OCI-LY3 (cell line): Measurements from ENCODE around the gene KIAA1671.

Experiments
- CTCF ChIP-seq: fragments of 200-600, 300-600 bp; sonication (generic); IDR thresholded peaks from 2 replicates; pipeline ENCODE4 v1.5.1; 2014; ENCODE audit warnings: antibody characterized with exemption, low read length, low read depth
- EZH2phosphoT487 ChIP-seq: fragments of 200-600 bp; shearing (Covaris generic); IDR thresholded peaks from 2 replicates; pipeline ENCODE4 v1.6.1; 2018; ENCODE audit warnings: antibody characterized with exemption, mixed run types, low read depth

GRCh38 chr22:25104367-25104766 lies 151.9 kb downstream of the KIAA1671 start:
- no peak for TF ChIP-seq CTCF
- no peak for TF ChIP-seq EZH2phosphoT487
